T-cell (primary cell): ENCODE results near the gene SYNPO. TPM values are rescaled to one million over a fixed set of nuclear protein-coding genes. Genes with fewer than 3 reads are reported as not detected.

Experiments used
- ATAC-seq, 4 experiments: fragments of 200-7000 bp in 3 of 4; fragments of 150-1000 bp in 1 of 4; cut with Tn5 transposase; replicated peaks in 1 of 4; 1 replicate in 3 of 4; 2 replicates in 1 of 4; pipeline ENCODE4 v1.10.0; 2021; ENCODE audit warnings: moderate library complexity in 3 of 4, mild to moderate bottlenecking in 2 of 4, moderate number of reproducible peaks in 1 of 4
- CTCF ChIA-PET, 2 donors: fragments of 300-600 bp; sonication (Branson Sonifier 250); formaldehyde crosslinking; loops; one replicate each; lab custom pipeline; 2022; ENCODE audit warnings: antibody characterized with exemption in 2 of 2; lab: Charles Lee
- POLR2A ChIA-PET, 2 donors: fragments of 300-600 bp; sonication (Branson Sonifier 250); formaldehyde crosslinking; loops; one replicate each; lab custom pipeline; 2022; ENCODE audit warnings: antibody characterized with exemption in 2 of 2; lab: Charles Lee
- DNase-seq, 35 experiments: peaks; one replicate each; pipeline versions ENCODE4 v3.0.0 to v3.0.0-alpha.2; 2013 to 2023
- H3K27ac ChIP-seq: one replicate; pipeline ENCODE4 v1.5.1; 2013; ENCODE audit warnings: low read length
- H3K27me3 ChIP-seq, 2 experiments: replicated peaks in 1 of 2; 1 replicate in 1 of 2; 2 replicates in 1 of 2; pipeline versions ENCODE4 v1.6.1 to v1.7.0; 2013; ENCODE audit warnings: low read length in 1 of 2, mixed read lengths in 1 of 2; ENCODE audit not compliant: control insufficient read depth in 2 of 2, insufficient read depth in 2 of 2; ENCODE audit errors: extremely low read depth in 1 of 2
- H3K36me3 ChIP-seq, 2 donors: 1 replicate in 1 of 2; 2 replicates in 1 of 2; pipeline versions ENCODE4 v1.6.1 to v1.7.0; 2013; ENCODE audit warnings: low read length in 1 of 2; ENCODE audit not compliant: control insufficient read depth in 2 of 2, insufficient read depth in 1 of 2; ENCODE audit errors: extremely low read depth in 1 of 2
- H3K4me1 ChIP-seq, 2 experiments: 1 replicate in 1 of 2; 2 replicates in 1 of 2; pipeline versions ENCODE4 v1.6.1 to v1.7.0; 2013; ENCODE audit warnings: low read length in 2 of 2, mixed read lengths in 1 of 2; ENCODE audit not compliant: insufficient read depth in 2 of 2, control insufficient read depth in 1 of 2; ENCODE audit errors: extremely low read depth in 1 of 2
- H3K4me3 ChIP-seq, 2 donors: 1 replicate in 1 of 2; 2 replicates in 1 of 2; pipeline versions ENCODE4 v1.5.1 to v1.7.0; 2013; ENCODE audit warnings: mild to moderate bottlenecking in 2 of 2, low read length in 1 of 2, moderate library complexity in 1 of 2; ENCODE audit not compliant: control insufficient read depth in 1 of 2; ENCODE audit errors: extremely low read depth in 1 of 2
- H3K9me3 ChIP-seq: 2 replicates; pipeline ENCODE4 v1.7.0; 2013
- H3K27ac Mint-ChIP-seq, 2 donors: one replicate each; pipeline ENCODE4 v1.8.0; 2020 to 2021; ENCODE audit warnings: mild to moderate bottlenecking in 2 of 2, mixed read lengths in 2 of 2
- H3K27me3 Mint-ChIP-seq, 2 donors: one replicate each; pipeline ENCODE4 v1.8.0; 2021 to 2022; ENCODE audit warnings: mixed read lengths in 2 of 2
- H3K36me3 Mint-ChIP-seq: one replicate; pipeline ENCODE4 v1.8.0; 2021; ENCODE audit warnings: mixed read lengths
- H3K4me1 Mint-ChIP-seq, 3 donors: one replicate each; pipeline ENCODE4 v1.8.0; 2020 to 2022; ENCODE audit warnings: mixed read lengths in 3 of 3, mild to moderate bottlenecking in 1 of 3
- H3K4me3 Mint-ChIP-seq, 3 donors: one replicate each; pipeline ENCODE4 v1.8.0; 2020 to 2022; ENCODE audit warnings: mild to moderate bottlenecking in 3 of 3, mixed read lengths in 3 of 3, moderate library complexity in 3 of 3
- H3K9me3 Mint-ChIP-seq, 3 donors: one replicate each; pipeline ENCODE4 v1.8.0; 2020 to 2022; ENCODE audit warnings: mixed read lengths in 3 of 3
- WGBS: methylation state at CpG from one replicate; pipeline ENCODE4 v1.1.5; 2013; ENCODE audit warnings: missing lambda C conversion rate; ENCODE audit not compliant: insufficient coverage; 5-methylcytosine and 5-hydroxymethylcytosine counted together
- total RNA-seq, 35 experiments: library from RNA in 6 of 35; stranded (reverse) in 6 of 35; fragments of 120-200 nt in 1 of 35; gene quantifications; one replicate each; pipeline versions ENCODE4 v1.2.1 to v1.2.4 and lab custom pipeline; 2013 to 2026

The SYNPO gene
- total RNA-seq, 5 donors from 2014 or later (not counting 1 experiment from before 2014, with no cell fraction given), result 0.09 to 1.9 (median 1.0) TPM

- Histone ChIP-seq H3K9me3 (no peaks in the 10 kb centered on the region), H3K27ac (no peak overlapping the region), H3K36me3 (peaks cover 0 to 18% of the 10 kb centered on the region in 2 donors), H3K4me1 (peaks cover 9 to 14% of the 10 kb centered on the region in 2 experiments), H3K4me3 (no peak overlapping the region), H3K27me3 (no peaks in the 10 kb centered on the region)
- no peak overlapping the region for H3K27ac Mint-ChIP-seq
- ChIA-PET CTCF (interaction anchor here (0.6 to 1.1 kb wide), 7 partner anchors 32 to 1046 kb away, joined by 3 to 5 read pairs (median 3); no protein-coding TSS in a partner anchor), POLR2A (interaction anchor here in 1 of 2 donors (0.5 to 1.1 kb wide), 3 partner anchors 11 to 1068 kb away, joined by 3 to 6 read pairs (median 4); partner anchors contain the start of gene G3BP1)
- peaks cover 0 to 10% (median 5%) of the 10 kb centered on the region in 3 donors for H3K4me1 Mint-ChIP-seq
- no peaks in the 10 kb centered on the region for H3K9me3 Mint-ChIP-seq
- ATAC-seq (no peak), DNase-seq (no peak)
- no peak overlapping the region for H3K4me3 Mint-ChIP-seq
- 100% methylated on average over 1 of the region's 3 CpGs for WGBS
- peaks cover 12% of the 10 kb centered on the region for H3K36me3 Mint-ChIP-seq
- no peaks in the 10 kb centered on the region for H3K27me3 Mint-ChIP-seq
Observed at GRCh38 chr5:150703762-150704161, 63.3 kb downstream of the SYNPO start.

GRCh38 chr5:150706776-150707390, 66.4 kb downstream of the SYNPO start:
- H3K27ac ChIP-seq, result no peak overlapping the region
- H3K27ac Mint-ChIP-seq, result no peak overlapping the region

More at GRCh38 chr5:150706776-150707390, 66.4 kb downstream of the SYNPO start:
- Mint-ChIP-seq H3K4me3 (no peak overlapping the region), H3K36me3 (peaks cover 31% of the 10 kb centered on the region), H3K9me3 (no peaks in the 10 kb centered on the region), H3K4me1 (peaks cover 0 to 7% (median 2%) of the 10 kb centered on the region in 3 donors), H3K27me3 (no peaks in the 10 kb centered on the region)
- ATAC-seq (no peak), DNase-seq (no peak)
- no peaks in the 10 kb centered on the region for H3K27me3 ChIP-seq
- H3K9me3 ChIP-seq, result no peaks in the 10 kb centered on the region
- POLR2A ChIA-PET, result no interaction called here
- CTCF ChIA-PET, result interaction anchor here in 1 of 2 donors (0.5 kb wide), 1 partner anchor 274 kb away, joined by 3 read pairs; no protein-coding TSS in a partner anchor
- H3K36me3 ChIP-seq, result peaks cover 0 to 33% of the 10 kb centered on the region in 2 donors
- WGBS, result 67% methylated on average over 1 of the region's 4 CpGs
- no peaks in the 10 kb centered on the region for H3K4me1 ChIP-seq
- no peak overlapping the region for H3K4me3 ChIP-seq

Other genes with a start within 250 kb of the SYNPO start
- 100 to 1,000 TPM; 201 to 512 (median 406) TPM for gene CD74, start 227.8 kb upstream of the SYNPO start, total RNA-seq
- gene RPS14, start 190.9 kb upstream of the SYNPO start, total RNA-seq, result 1,000 to 10,000 TPM; 4,124 to 5,450 (median 5,009) TPM
- gene NDST1, start 132.5 kb upstream of the SYNPO start, total RNA-seq, result 1 to 10 TPM in 3 of 5 donors, under 1 TPM in 2; 0.83 to 2.0 (median 1.2) TPM
- gene MYOZ3, start 20.6 kb downstream of the SYNPO start, total RNA-seq, result not detected
- gene RBM22, start 60.4 kb downstream of the SYNPO start, total RNA-seq, result 10 to 100 TPM; 73.3 to 98.8 (median 82.3) TPM
- gene DCTN4, start 118.4 kb downstream of the SYNPO start, total RNA-seq, result 10 to 100 TPM; 36.9 to 79.8 (median 38.4) TPM
- 1 to 10 TPM; 2.8 to 9.1 (median 5.7) TPM for gene SMIM3, start 138.1 kb downstream of the SYNPO start, total RNA-seq
- gene IRGM, start 205.9 kb downstream of the SYNPO start, total RNA-seq, result 1 to 10 TPM; 2.1 to 3.9 (median 2.9) TPM